HEK293 (cell line): ENCODE results near the gene RABAC1.
A peak's percentile ranks its signal among the peaks of the same experiment; 100 is the strongest.

Source experiments
- CTCF ChIA-PET: fragments of 350-600 bp; formaldehyde crosslinking; extraction: SDS; loops from one replicate; lab custom pipeline; 2021; ENCODE audit warnings: antibody characterized with exemption; lab: Yijun Ruan, JAX
- POLR2A ChIA-PET: fragments of 300-600 bp; formaldehyde crosslinking; extraction: SDS; loops from one replicate; lab custom pipeline; 2020; ENCODE audit warnings: antibody characterized with exemption, inconsistent platforms; lab: Yijun Ruan, JAX
- H3K27ac ChIP-seq: fragments of 200-500 bp; sonication (Bioruptor generic); 2 replicates; pipeline ENCODE4 v1.5.1; 2014; ENCODE audit warnings: low read depth, low read length, control low read depth, inconsistent platforms; ENCODE audit errors: extremely low read depth
- H3K36me3 ChIP-seq, 2 experiments: fragments of 200-500 bp in 1 of 2; sonication (Bioruptor generic) in 1 of 2; 1 replicate in 1 of 2; 2 replicates in 1 of 2; pipeline ENCODE4 v1.5.1; 2014 to 2017; ENCODE audit warnings: inconsistent platforms in 2 of 2, low read length in 2 of 2; ENCODE audit not compliant: control insufficient read depth in 2 of 2, insufficient read depth in 1 of 2
- H3K4me1 ChIP-seq: fragments of 200-500 bp; sonication (Bioruptor generic); 2 replicates; pipeline ENCODE4 v1.5.1; 2014; ENCODE audit warnings: mild to moderate bottlenecking, low read length, inconsistent platforms; ENCODE audit not compliant: control insufficient read depth, insufficient read depth
- H3K4me3 ChIP-seq: 2 replicates; pipeline ENCODE4 v1.5.1; 2011; ENCODE audit warnings: low read depth, mild to moderate bottlenecking, control low read depth, low read length, moderate library complexity
- H3K9me3 ChIP-seq: fragments of 200-500 bp; sonication (Bioruptor generic); 2 replicates; pipeline ENCODE4 v1.5.1; 2014; ENCODE audit warnings: low read depth, low read length, inconsistent platforms; ENCODE audit not compliant: control insufficient read depth, insufficient read depth
- EGR2 ChIP-seq: fragments of 450-650 bp; formaldehyde crosslinking; IDR thresholded peaks from 2 replicates; pipeline ENCODE4 v1.5.1; 2016; ENCODE audit warnings: low read depth, missing biosample characterization, missing genetic modification characterization
- KLF8 ChIP-seq: fragments of 450-650 bp; formaldehyde crosslinking; IDR thresholded peaks from 2 replicates; pipeline ENCODE4 v1.5.1; 2016; ENCODE audit warnings: missing biosample characterization, missing genetic modification characterization
- SP3 ChIP-seq: fragments of 450-650 bp; formaldehyde crosslinking; IDR thresholded peaks from 2 replicates; pipeline ENCODE4 v1.5.1; 2016; ENCODE audit warnings: missing biosample characterization, missing genetic modification characterization
- WT1 ChIP-seq: fragments of 450-650 bp; formaldehyde crosslinking; IDR thresholded peaks from 2 replicates; pipeline ENCODE4 v1.5.1; 2016; ENCODE audit warnings: missing biosample characterization, missing genetic modification characterization
- YY2 ChIP-seq: fragments of 450-650 bp; formaldehyde crosslinking; IDR thresholded peaks from 2 replicates; pipeline ENCODE4 v1.5.1; 2016; ENCODE audit warnings: missing biosample characterization, missing genetic modification characterization
- ZFHX2 ChIP-seq: fragments of 450-650 bp; formaldehyde crosslinking; conservative IDR thresholded peaks from 2 replicates; pipeline ENCODE4 v1.5.1; 2016; ENCODE audit warnings: missing biosample characterization, missing genetic modification characterization
- ZNF114 ChIP-seq: fragments of 450-650 bp; formaldehyde crosslinking; IDR thresholded peaks from 2 replicates; pipeline ENCODE4 v1.5.0; 2017; ENCODE audit warnings: missing biosample characterization, missing genetic modification characterization
- ZNF138 ChIP-seq: fragments of 450-650 bp; formaldehyde crosslinking; IDR thresholded peaks from 2 replicates; pipeline ENCODE4 v1.5.1; 2016; ENCODE audit warnings: missing biosample characterization, missing genetic modification characterization, borderline replicate concordance
- ZNF174 ChIP-seq: fragments of 450-650 bp; formaldehyde crosslinking; IDR thresholded peaks from 2 replicates; pipeline ENCODE4 v1.5.0; 2017; ENCODE audit warnings: missing biosample characterization, mild to moderate bottlenecking, missing genetic modification characterization
- ZNF211 ChIP-seq: fragments of 450-650 bp; formaldehyde crosslinking; IDR thresholded peaks from 2 replicates; pipeline ENCODE4 v1.5.1; 2016; ENCODE audit warnings: low read depth, missing biosample characterization, missing genetic modification characterization
- ZNF24 ChIP-seq: fragments of 450-650 bp; formaldehyde crosslinking; IDR thresholded peaks from 2 replicates; pipeline ENCODE4 v1.5.1; 2016; ENCODE audit warnings: missing biosample characterization, missing genetic modification characterization
- ZNF311 ChIP-seq: fragments of 450-650 bp; formaldehyde crosslinking; IDR thresholded peaks from 2 replicates; pipeline ENCODE4 v1.5.1; 2017; ENCODE audit warnings: missing biosample characterization, missing genetic modification characterization, borderline replicate concordance
- ZNF366 ChIP-seq: fragments of 450-650 bp; formaldehyde crosslinking; conservative IDR thresholded peaks from 2 replicates; pipeline ENCODE4 v1.5.1; 2016; ENCODE audit warnings: missing biosample characterization, missing genetic modification characterization
- ZNF510 ChIP-seq: fragments of 450-650 bp; formaldehyde crosslinking; IDR thresholded peaks from 2 replicates; pipeline ENCODE4 v1.5.1; 2018; ENCODE audit warnings: mild to moderate bottlenecking, missing genetic modification characterization, missing biosample characterization; ENCODE audit not compliant: insufficient replicate concordance
- ZNF544 ChIP-seq: fragments of 450-650 bp; formaldehyde crosslinking; IDR thresholded peaks from 2 replicates; pipeline ENCODE4 v1.5.0; 2017; ENCODE audit warnings: missing biosample characterization, missing genetic modification characterization
- ZNF596 ChIP-seq: fragments of 450-650 bp; IDR thresholded peaks from 2 replicates; pipeline ENCODE4 v1.5.0; 2018; ENCODE audit warnings: missing biosample characterization, mild to moderate bottlenecking, missing genetic modification characterization, moderate library complexity
- ZNF777 ChIP-seq: fragments of 450-650 bp; formaldehyde crosslinking; IDR thresholded peaks from 2 replicates; pipeline ENCODE4 v1.5.1; 2017; ENCODE audit warnings: missing biosample characterization, missing genetic modification characterization, borderline replicate concordance
- TF ChIP-seq, protein P1 (sequence below): fragments of 450-650 bp; formaldehyde crosslinking; IDR thresholded peaks from 2 replicates; pipeline ENCODE4 v1.5.1; 2017; ENCODE audit warnings: missing biosample characterization, missing genetic modification characterization
- TF ChIP-seq, protein P2 (sequence below): fragments of 450-650 bp; formaldehyde crosslinking; IDR thresholded peaks from 2 replicates; pipeline ENCODE4 v1.5.1; 2016; ENCODE audit warnings: missing biosample characterization, missing genetic modification characterization, borderline replicate concordance
- TF ChIP-seq, protein P3 (sequence below): fragments of 450-650 bp; formaldehyde crosslinking; IDR thresholded peaks from 2 replicates; pipeline ENCODE4 v1.5.1; 2016; ENCODE audit warnings: missing biosample characterization, missing genetic modification characterization
- TF ChIP-seq, protein P4 (sequence below): fragments of 450-650 bp; formaldehyde crosslinking; IDR thresholded peaks from 2 replicates; pipeline ENCODE4 v1.5.1; 2016; ENCODE audit warnings: missing biosample characterization, missing genetic modification characterization

The RABAC1 gene

DNA sequence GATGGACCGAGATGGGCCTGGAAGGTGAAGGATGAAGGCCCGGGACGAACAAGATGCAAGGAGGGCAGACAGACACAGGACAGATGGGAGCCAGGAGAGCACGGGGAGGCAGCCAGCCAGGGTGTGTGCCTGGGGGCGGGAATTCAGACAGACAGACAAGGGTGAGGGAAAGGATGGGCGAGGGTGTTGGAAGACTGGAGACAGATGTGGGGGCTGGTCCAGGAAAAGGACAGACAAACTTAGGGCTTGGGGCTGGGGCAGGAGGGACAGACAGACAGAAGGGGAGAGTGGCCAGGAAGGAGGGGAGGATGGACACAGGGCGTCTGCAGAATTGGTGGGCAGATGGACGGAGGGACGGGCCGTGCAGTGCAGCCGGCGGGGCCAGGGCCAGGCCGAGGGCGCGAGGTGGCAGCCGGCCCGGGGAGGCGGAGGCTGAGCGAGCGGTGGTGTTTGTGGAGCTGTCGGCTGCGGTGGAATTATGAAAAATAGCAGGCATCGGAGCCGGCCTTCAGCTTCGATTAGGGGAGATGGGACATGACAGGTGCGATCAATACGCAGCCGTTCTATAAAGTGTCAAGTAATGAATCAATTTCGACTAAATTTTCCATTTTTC, 26.3 kb downstream of the RABAC1 start:
- Histone ChIP-seq H3K4me3 (no peak overlapping the region), H3K27ac (no peak overlapping the region), H3K9me3 (no peaks in the 10 kb centered on the region), H3K4me1 (peaks cover 7% of the 10 kb centered on the region), H3K36me3 (no peaks in the 10 kb centered on the region)
- POLR2A ChIA-PET, result no interaction called here
- 0 out of 2 replicates have a peak, but pooled peaks have one; percentile 57 for TF ChIP-seq EGR2 (tag by site-specific recombination)
- TF ChIP-seq ZNF366 (tag by site-specific recombination), result peak; percentile 13; the same call in 1 of the 2 replicates
- 0 out of 2 replicates have a peak, but pooled peaks have one; percentile 3 for TF ChIP-seq ZNF596 (tag by site-specific recombination)
- TF ChIP-seq ZFHX2 (tag by site-specific recombination), result peak; percentile 34
- TF ChIP-seq ZNF311 (tag by site-specific recombination), result no peak
- no peak for TF ChIP-seq ZNF114 (tag by site-specific recombination)
- CTCF ChIA-PET, result interaction anchor here (0.5 to 3.5 kb wide), 5 partner anchors 12 to 241 kb away, joined by 3 to 22 read pairs (median 3); no protein-coding TSS in a partner anchor

DNA sequence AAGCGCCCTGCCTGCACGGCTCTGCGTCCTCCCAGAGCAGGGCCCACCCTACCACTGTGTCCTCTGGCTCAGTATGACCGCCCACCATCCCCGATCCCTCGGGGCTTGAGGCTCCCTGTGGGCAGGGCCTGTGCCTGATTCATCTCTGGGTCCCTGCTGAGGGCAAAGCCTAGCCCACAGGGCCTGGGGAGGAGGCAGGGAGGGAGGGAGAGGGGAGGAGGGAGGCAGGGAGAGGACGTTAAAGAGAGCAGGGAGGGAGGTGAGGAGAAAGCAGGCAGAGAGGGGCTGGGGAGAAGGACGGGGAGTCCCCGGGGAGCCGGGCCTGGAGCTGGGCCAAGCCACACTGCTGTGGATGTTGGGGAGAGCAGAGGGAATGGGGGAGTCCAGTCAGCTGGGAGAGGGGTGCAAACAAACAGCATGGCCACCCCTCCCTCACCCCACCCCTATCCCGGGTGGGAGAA, 26.8 kb downstream of the RABAC1 start:
- H3K36me3 ChIP-seq, result no peaks in the 10 kb centered on the region
- CTCF ChIA-PET, result interaction anchor here (0.9 to 3.5 kb wide), 3 partner anchors 18 to 59 kb away, joined by 3 to 22 read pairs (median 8); no protein-coding TSS in a partner anchor
- POLR2A ChIA-PET, result no interaction called here
- TF ChIP-seq, protein P1, sequence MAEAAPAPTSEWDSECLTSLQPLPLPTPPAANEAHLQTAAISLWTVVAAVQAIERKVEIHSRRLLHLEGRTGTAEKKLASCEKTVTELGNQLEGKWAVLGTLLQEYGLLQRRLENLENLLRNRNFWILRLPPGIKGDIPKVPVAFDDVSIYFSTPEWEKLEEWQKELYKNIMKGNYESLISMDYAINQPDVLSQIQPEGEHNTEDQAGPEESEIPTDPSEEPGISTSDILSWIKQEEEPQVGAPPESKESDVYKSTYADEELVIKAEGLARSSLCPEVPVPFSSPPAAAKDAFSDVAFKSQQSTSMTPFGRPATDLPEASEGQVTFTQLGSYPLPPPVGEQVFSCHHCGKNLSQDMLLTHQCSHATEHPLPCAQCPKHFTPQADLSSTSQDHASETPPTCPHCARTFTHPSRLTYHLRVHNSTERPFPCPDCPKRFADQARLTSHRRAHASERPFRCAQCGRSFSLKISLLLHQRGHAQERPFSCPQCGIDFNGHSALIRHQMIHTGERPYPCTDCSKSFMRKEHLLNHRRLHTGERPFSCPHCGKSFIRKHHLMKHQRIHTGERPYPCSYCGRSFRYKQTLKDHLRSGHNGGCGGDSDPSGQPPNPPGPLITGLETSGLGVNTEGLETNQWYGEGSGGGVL (tag by site-specific recombination), result peak; percentile 85
- TF ChIP-seq ZNF777 (tag by site-specific recombination) (no peak), ZNF544 (tag by site-specific recombination) (no peak), ZNF24 (tag by site-specific recombination) (no peak), WT1 (tag by site-specific recombination) (peak; percentile 69; the same call in 1 of the 2 replicates), YY2 (tag by site-specific recombination) (no peak), ZNF510 (tag by site-specific recombination) (no peak), KLF8 (no peak), ZNF138 (tag by site-specific recombination) (no peak), SP3 (tag by site-specific recombination) (no peak), ZNF174 (no peak), ZNF211 (no peak)
- TF ChIP-seq, protein P2, sequence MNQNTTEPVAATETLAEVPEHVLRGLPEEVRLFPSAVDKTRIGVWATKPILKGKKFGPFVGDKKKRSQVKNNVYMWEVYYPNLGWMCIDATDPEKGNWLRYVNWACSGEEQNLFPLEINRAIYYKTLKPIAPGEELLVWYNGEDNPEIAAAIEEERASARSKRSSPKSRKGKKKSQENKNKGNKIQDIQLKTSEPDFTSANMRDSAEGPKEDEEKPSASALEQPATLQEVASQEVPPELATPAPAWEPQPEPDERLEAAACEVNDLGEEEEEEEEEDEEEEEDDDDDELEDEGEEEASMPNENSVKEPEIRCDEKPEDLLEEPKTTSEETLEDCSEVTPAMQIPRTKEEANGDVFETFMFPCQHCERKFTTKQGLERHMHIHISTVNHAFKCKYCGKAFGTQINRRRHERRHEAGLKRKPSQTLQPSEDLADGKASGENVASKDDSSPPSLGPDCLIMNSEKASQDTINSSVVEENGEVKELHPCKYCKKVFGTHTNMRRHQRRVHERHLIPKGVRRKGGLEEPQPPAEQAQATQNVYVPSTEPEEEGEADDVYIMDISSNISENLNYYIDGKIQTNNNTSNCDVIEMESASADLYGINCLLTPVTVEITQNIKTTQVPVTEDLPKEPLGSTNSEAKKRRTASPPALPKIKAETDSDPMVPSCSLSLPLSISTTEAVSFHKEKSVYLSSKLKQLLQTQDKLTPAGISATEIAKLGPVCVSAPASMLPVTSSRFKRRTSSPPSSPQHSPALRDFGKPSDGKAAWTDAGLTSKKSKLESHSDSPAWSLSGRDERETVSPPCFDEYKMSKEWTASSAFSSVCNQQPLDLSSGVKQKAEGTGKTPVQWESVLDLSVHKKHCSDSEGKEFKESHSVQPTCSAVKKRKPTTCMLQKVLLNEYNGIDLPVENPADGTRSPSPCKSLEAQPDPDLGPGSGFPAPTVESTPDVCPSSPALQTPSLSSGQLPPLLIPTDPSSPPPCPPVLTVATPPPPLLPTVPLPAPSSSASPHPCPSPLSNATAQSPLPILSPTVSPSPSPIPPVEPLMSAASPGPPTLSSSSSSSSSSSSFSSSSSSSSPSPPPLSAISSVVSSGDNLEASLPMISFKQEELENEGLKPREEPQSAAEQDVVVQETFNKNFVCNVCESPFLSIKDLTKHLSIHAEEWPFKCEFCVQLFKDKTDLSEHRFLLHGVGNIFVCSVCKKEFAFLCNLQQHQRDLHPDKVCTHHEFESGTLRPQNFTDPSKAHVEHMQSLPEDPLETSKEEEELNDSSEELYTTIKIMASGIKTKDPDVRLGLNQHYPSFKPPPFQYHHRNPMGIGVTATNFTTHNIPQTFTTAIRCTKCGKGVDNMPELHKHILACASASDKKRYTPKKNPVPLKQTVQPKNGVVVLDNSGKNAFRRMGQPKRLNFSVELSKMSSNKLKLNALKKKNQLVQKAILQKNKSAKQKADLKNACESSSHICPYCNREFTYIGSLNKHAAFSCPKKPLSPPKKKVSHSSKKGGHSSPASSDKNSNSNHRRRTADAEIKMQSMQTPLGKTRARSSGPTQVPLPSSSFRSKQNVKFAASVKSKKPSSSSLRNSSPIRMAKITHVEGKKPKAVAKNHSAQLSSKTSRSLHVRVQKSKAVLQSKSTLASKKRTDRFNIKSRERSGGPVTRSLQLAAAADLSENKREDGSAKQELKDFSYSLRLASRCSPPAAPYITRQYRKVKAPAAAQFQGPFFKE (tag by site-specific recombination), result no peak
- TF ChIP-seq, protein P3, sequence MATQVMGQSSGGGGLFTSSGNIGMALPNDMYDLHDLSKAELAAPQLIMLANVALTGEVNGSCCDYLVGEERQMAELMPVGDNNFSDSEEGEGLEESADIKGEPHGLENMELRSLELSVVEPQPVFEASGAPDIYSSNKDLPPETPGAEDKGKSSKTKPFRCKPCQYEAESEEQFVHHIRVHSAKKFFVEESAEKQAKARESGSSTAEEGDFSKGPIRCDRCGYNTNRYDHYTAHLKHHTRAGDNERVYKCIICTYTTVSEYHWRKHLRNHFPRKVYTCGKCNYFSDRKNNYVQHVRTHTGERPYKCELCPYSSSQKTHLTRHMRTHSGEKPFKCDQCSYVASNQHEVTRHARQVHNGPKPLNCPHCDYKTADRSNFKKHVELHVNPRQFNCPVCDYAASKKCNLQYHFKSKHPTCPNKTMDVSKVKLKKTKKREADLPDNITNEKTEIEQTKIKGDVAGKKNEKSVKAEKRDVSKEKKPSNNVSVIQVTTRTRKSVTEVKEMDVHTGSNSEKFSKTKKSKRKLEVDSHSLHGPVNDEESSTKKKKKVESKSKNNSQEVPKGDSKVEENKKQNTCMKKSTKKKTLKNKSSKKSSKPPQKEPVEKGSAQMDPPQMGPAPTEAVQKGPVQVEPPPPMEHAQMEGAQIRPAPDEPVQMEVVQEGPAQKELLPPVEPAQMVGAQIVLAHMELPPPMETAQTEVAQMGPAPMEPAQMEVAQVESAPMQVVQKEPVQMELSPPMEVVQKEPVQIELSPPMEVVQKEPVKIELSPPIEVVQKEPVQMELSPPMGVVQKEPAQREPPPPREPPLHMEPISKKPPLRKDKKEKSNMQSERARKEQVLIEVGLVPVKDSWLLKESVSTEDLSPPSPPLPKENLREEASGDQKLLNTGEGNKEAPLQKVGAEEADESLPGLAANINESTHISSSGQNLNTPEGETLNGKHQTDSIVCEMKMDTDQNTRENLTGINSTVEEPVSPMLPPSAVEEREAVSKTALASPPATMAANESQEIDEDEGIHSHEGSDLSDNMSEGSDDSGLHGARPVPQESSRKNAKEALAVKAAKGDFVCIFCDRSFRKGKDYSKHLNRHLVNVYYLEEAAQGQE (tag by site-specific recombination), result no peak
- TF ChIP-seq, protein P4, sequence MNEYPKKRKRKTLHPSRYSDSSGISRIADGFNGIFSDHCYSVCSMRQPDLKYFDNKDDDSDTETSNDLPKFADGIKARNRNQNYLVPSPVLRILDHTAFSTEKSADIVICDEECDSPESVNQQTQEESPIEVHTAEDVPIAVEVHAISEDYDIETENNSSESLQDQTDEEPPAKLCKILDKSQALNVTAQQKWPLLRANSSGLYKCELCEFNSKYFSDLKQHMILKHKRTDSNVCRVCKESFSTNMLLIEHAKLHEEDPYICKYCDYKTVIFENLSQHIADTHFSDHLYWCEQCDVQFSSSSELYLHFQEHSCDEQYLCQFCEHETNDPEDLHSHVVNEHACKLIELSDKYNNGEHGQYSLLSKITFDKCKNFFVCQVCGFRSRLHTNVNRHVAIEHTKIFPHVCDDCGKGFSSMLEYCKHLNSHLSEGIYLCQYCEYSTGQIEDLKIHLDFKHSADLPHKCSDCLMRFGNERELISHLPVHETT (tag by site-specific recombination), result no peak

More for the DNA sequence above, 26.8 kb downstream of the RABAC1 start:
- Histone ChIP-seq H3K4me1 (peaks cover 7% of the 10 kb centered on the region), H3K27ac (no peak overlapping the region), H3K9me3 (no peaks in the 10 kb centered on the region), H3K4me3 (no peak overlapping the region)
